ENCODE data around the gene PACSIN1.
A peak's percentile ranks its signal among the peaks of the same experiment; 100 is the strongest.
"Not testable (repeated sequence)": the region's sequence is repeated elsewhere in the genome, so short reads cannot be mapped to it uniquely, and the experiment has no call there.

The PACSIN1 gene

GRCh38 chr6:34457742-34458735 is 7.8 kb upstream of the PACSIN1 start:
- DNase-seq (ENCODE audit: low read depth), result no peak

- peak; percentile 17 for DNase-seq (ENCODE audit: low read depth)
These were observed 5.8 kb upstream of the PACSIN1 start for GRCh38 chr6:34459899-34460593.

- no peak for DNase-seq (ENCODE audit: low read depth)
These were observed 4.9 kb upstream of the PACSIN1 start for GRCh38 chr6:34460796-34461507.

GRCh38 chr6:34462010-34462409 is 3.9 kb upstream of the PACSIN1 start:
- DNase-seq (ENCODE audit: low read depth), result no peak

- no peak for DNase-seq (ENCODE audit: low read depth)
These were observed 3.3 kb upstream of the PACSIN1 start for GRCh38 chr6:34462551-34462971.

- no peak for DNase-seq (ENCODE audit: low read depth)
These were observed 2.6 kb upstream of the PACSIN1 start for GRCh38 chr6:34463299-34463698.

- no peak for DNase-seq (ENCODE audit: low read depth)
These were observed 2.0 kb upstream of the PACSIN1 start for GRCh38 chr6:34463849-34464248.

GRCh38 chr6:34466242-34467185 is 638 bp downstream of the PACSIN1 start:
- no peak for DNase-seq (ENCODE audit: low read depth)

- DNase-seq (ENCODE audit: low read depth), result no peak
These were observed 2.6 kb downstream of the PACSIN1 start for GRCh38 chr6:34468378-34468892.

- no peak for DNase-seq (ENCODE audit: low read depth)
These were observed 3.6 kb downstream of the PACSIN1 start for GRCh38 chr6:34469499-34469898.

- DNase-seq (ENCODE audit: low read depth), result no peak
These were observed 6.5 kb downstream of the PACSIN1 start for GRCh38 chr6:34472425-34472824.

GRCh38 chr6:34473967-34474366 is 8.1 kb downstream of the PACSIN1 start:
- DNase-seq (ENCODE audit: low read depth), result no peak

- no peak for DNase-seq (ENCODE audit: low read depth)
These were observed 8.9 kb downstream of the PACSIN1 start for GRCh38 chr6:34474754-34475153.

- no peak for DNase-seq (ENCODE audit: low read depth)
These were observed 9.4 kb downstream of the PACSIN1 start for GRCh38 chr6:34475238-34475682.

- DNase-seq (ENCODE audit: low read depth), result no peak
These were observed 10.0 kb downstream of the PACSIN1 start for GRCh38 chr6:34475767-34476328.

- no peak for DNase-seq (ENCODE audit: low read depth)
These were observed 10.6 kb downstream of the PACSIN1 start for GRCh38 chr6:34476447-34476846.

- no peak for DNase-seq (ENCODE audit: low read depth)
These were observed 11.0 kb downstream of the PACSIN1 start for GRCh38 chr6:34476921-34477320.

- no peak for DNase-seq (ENCODE audit: low read depth)
These were observed 12.9 kb downstream of the PACSIN1 start for GRCh38 chr6:34478796-34479195.

- DNase-seq (ENCODE audit: low read depth), result not testable (repeated sequence)
These were observed 17.9 kb downstream of the PACSIN1 start for GRCh38 chr6:34483781-34484180.

- DNase-seq (ENCODE audit: low read depth), result no peak
These were observed 18.5 kb downstream of the PACSIN1 start for GRCh38 chr6:34484391-34484790.

GRCh38 chr6:34484899-34485298 is 19.0 kb downstream of the PACSIN1 start:
- DNase-seq (ENCODE audit: low read depth), result peak; percentile 65

Data from activated T-helper 1 cell treated with Interleukin-2 at 50 U/mL for 16 hours (primary cell).